HEK293 (cell line): ENCODE results near the gene ITGB6.

ENCODE experiments used
- CTCF ChIA-PET: fragments of 350-600 bp; formaldehyde crosslinking; extraction: SDS; loops from one replicate; lab custom pipeline; 2021; ENCODE audit warnings: antibody characterized with exemption; lab: Yijun Ruan, JAX
- POLR2A ChIA-PET: fragments of 300-600 bp; formaldehyde crosslinking; extraction: SDS; loops from one replicate; lab custom pipeline; 2020; ENCODE audit warnings: antibody characterized with exemption, inconsistent platforms; lab: Yijun Ruan, JAX
- H3K27ac ChIP-seq: fragments of 200-500 bp; sonication (Bioruptor generic); 2 replicates; pipeline ENCODE4 v1.5.1; 2014; ENCODE audit warnings: low read depth, low read length, control low read depth, inconsistent platforms; ENCODE audit errors: extremely low read depth
- H3K36me3 ChIP-seq, 2 experiments: fragments of 200-500 bp in 1 of 2; sonication (Bioruptor generic) in 1 of 2; 1 replicate in 1 of 2; 2 replicates in 1 of 2; pipeline ENCODE4 v1.5.1; 2014 to 2017; ENCODE audit warnings: inconsistent platforms in 2 of 2, low read length in 2 of 2; ENCODE audit not compliant: control insufficient read depth in 2 of 2, insufficient read depth in 1 of 2
- H3K4me1 ChIP-seq: fragments of 200-500 bp; sonication (Bioruptor generic); 2 replicates; pipeline ENCODE4 v1.5.1; 2014; ENCODE audit warnings: mild to moderate bottlenecking, low read length, inconsistent platforms; ENCODE audit not compliant: control insufficient read depth, insufficient read depth
- H3K4me3 ChIP-seq: 2 replicates; pipeline ENCODE4 v1.5.1; 2011; ENCODE audit warnings: low read depth, mild to moderate bottlenecking, control low read depth, low read length, moderate library complexity
- H3K9me3 ChIP-seq: fragments of 200-500 bp; sonication (Bioruptor generic); 2 replicates; pipeline ENCODE4 v1.5.1; 2014; ENCODE audit warnings: low read depth, low read length, inconsistent platforms; ENCODE audit not compliant: control insufficient read depth, insufficient read depth
- AEBP2 ChIP-seq: fragments of 450-650 bp; formaldehyde crosslinking; IDR thresholded peaks from 2 replicates; pipeline ENCODE4 v1.5.1; 2016; ENCODE audit warnings: missing biosample characterization, missing genetic modification characterization, borderline replicate concordance
- EGR2 ChIP-seq: fragments of 450-650 bp; formaldehyde crosslinking; IDR thresholded peaks from 2 replicates; pipeline ENCODE4 v1.5.1; 2016; ENCODE audit warnings: low read depth, missing biosample characterization, missing genetic modification characterization
- HOXD13 ChIP-seq: sonication (generic); formaldehyde crosslinking; IDR thresholded peaks from 2 replicates; pipeline ENCODE4 v1.8.0; 2022; ENCODE audit warnings: missing genetic modification reagents, borderline replicate concordance
- KLF8 ChIP-seq: fragments of 450-650 bp; formaldehyde crosslinking; IDR thresholded peaks from 2 replicates; pipeline ENCODE4 v1.5.1; 2016; ENCODE audit warnings: missing biosample characterization, missing genetic modification characterization
- PRDM1 ChIP-seq: fragments of 450-650 bp; formaldehyde crosslinking; IDR thresholded peaks from 2 replicates; pipeline ENCODE4; 2016; ENCODE audit warnings: missing biosample characterization, missing genetic modification characterization
- PRDM4 ChIP-seq: fragments of 450-650 bp; formaldehyde crosslinking; IDR thresholded peaks from 2 replicates; pipeline ENCODE4 v1.5.1; 2017; ENCODE audit warnings: missing biosample characterization, missing genetic modification characterization
- REPIN1 ChIP-seq: fragments of 450-650 bp; formaldehyde crosslinking; IDR thresholded peaks from 2 replicates; pipeline ENCODE4 v1.5.1; 2017; ENCODE audit warnings: missing biosample characterization, missing genetic modification characterization, low read depth
- SCRT1 ChIP-seq: fragments of 450-650 bp; formaldehyde crosslinking; IDR thresholded peaks from 2 replicates; pipeline ENCODE4 v1.5.1; 2016; ENCODE audit warnings: missing biosample characterization, missing genetic modification characterization, borderline replicate concordance
- SCRT2 ChIP-seq: fragments of 450-650 bp; formaldehyde crosslinking; IDR thresholded peaks from 2 replicates; pipeline ENCODE4 v1.5.1; 2016; ENCODE audit warnings: missing biosample characterization, missing genetic modification characterization
- TCF7L2 ChIP-seq: IDR thresholded peaks from 2 replicates; pipeline ENCODE4 v1.6.1; 2011; ENCODE audit warnings: low read depth, mild to moderate bottlenecking, inconsistent platforms, low read length, moderate library complexity, borderline replicate concordance
- ZBTB1 ChIP-seq: fragments of 450-650 bp; formaldehyde crosslinking; IDR thresholded peaks from 2 replicates; pipeline ENCODE4 v1.5.1; 2016; ENCODE audit warnings: missing biosample characterization, missing genetic modification characterization
- ZBTB17 ChIP-seq: fragments of 450-650 bp; formaldehyde crosslinking; IDR thresholded peaks from 2 replicates; pipeline ENCODE4 v1.5.1; 2016; ENCODE audit warnings: missing biosample characterization, missing genetic modification characterization
- ZNF114 ChIP-seq: fragments of 450-650 bp; formaldehyde crosslinking; IDR thresholded peaks from 2 replicates; pipeline ENCODE4 v1.5.0; 2017; ENCODE audit warnings: missing biosample characterization, missing genetic modification characterization
- ZNF155 ChIP-seq: fragments of 450-650 bp; formaldehyde crosslinking; IDR thresholded peaks from 2 replicates; pipeline ENCODE4 v1.5.1; 2016; ENCODE audit warnings: missing biosample characterization, missing genetic modification characterization
- ZNF169 ChIP-seq: fragments of 450-650 bp; formaldehyde crosslinking; IDR thresholded peaks from 2 replicates; pipeline ENCODE4 v1.5.1; 2016; ENCODE audit warnings: missing biosample characterization, missing genetic modification characterization
- ZNF211 ChIP-seq: fragments of 450-650 bp; formaldehyde crosslinking; IDR thresholded peaks from 2 replicates; pipeline ENCODE4 v1.5.1; 2016; ENCODE audit warnings: low read depth, missing biosample characterization, missing genetic modification characterization
- ZNF510 ChIP-seq: fragments of 450-650 bp; formaldehyde crosslinking; IDR thresholded peaks from 2 replicates; pipeline ENCODE4 v1.5.1; 2018; ENCODE audit warnings: mild to moderate bottlenecking, missing genetic modification characterization, missing biosample characterization; ENCODE audit not compliant: insufficient replicate concordance
- ZNF513 ChIP-seq: fragments of 450-650 bp; IDR thresholded peaks from 2 replicates; pipeline ENCODE4 v1.5.1; 2018; ENCODE audit warnings: missing biosample characterization, missing genetic modification characterization
- ZNF560 ChIP-seq: fragments of 450-650 bp; formaldehyde crosslinking; IDR thresholded peaks from 2 replicates; pipeline ENCODE4 v1.5.1; 2017; ENCODE audit warnings: missing biosample characterization, missing genetic modification characterization, borderline replicate concordance
- ZNF660 ChIP-seq: fragments of 450-650 bp; IDR thresholded peaks from 2 replicates; pipeline ENCODE4 v1.5.1; 2018; ENCODE audit warnings: missing biosample characterization, mild to moderate bottlenecking, missing genetic modification characterization
- ZNF664 ChIP-seq: fragments of 450-650 bp; formaldehyde crosslinking; IDR thresholded peaks from 2 replicates; pipeline ENCODE4 v1.5.1; 2016; ENCODE audit warnings: missing biosample characterization, missing genetic modification characterization
- ZNF707 ChIP-seq: fragments of 450-650 bp; formaldehyde crosslinking; IDR thresholded peaks from 2 replicates; pipeline ENCODE4 v1.5.1; 2016; ENCODE audit warnings: missing biosample characterization, missing genetic modification characterization
- ZNF76 ChIP-seq: fragments of 450-650 bp; formaldehyde crosslinking; IDR thresholded peaks from 2 replicates; pipeline ENCODE4; 2016; ENCODE audit warnings: low read depth, missing biosample characterization, missing genetic modification characterization, borderline replicate concordance
- ZNF843 ChIP-seq: fragments of 450-650 bp; formaldehyde crosslinking; IDR thresholded peaks from 2 replicates; pipeline ENCODE4 v1.5.1; 2016; ENCODE audit warnings: missing biosample characterization, missing genetic modification characterization
- ZSCAN30 ChIP-seq: fragments of 450-650 bp; IDR thresholded peaks from 2 replicates; pipeline ENCODE4 v1.5.1; 2018; ENCODE audit warnings: missing biosample characterization, mild to moderate bottlenecking, missing genetic modification characterization, moderate library complexity
- TF ChIP-seq, protein P1 (sequence below): fragments of 450-650 bp; formaldehyde crosslinking; IDR thresholded peaks from 2 replicates; pipeline ENCODE4 v1.5.1; 2016; ENCODE audit warnings: missing biosample characterization, missing genetic modification characterization, low read depth

Gene ITGB6

DNA sequence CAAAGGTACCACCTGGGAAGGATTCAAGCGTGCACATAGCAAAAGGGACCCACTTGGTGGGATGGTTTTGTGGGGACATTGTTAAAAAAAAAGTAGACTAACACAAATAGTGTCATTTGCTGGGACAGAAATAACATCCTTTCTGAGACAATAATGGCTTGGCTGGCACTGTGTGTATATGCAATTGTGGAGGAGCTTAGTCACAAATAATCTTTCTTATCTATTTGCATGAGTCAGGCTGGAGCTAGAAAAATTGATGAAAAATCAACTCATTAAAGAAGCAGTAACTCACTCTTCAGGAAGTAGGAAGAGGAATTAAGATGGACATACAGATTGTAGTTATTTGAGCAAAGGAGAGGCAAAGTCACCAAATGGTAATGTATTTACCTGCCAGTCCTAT, 29.5 kb upstream of the ITGB6 start:
- ChIA-PET CTCF (interaction anchor here (0.6 to 2.2 kb wide), 2 partner anchors 22 to 163 kb away, joined by 4 to 19 read pairs; no protein-coding TSS in a partner anchor), POLR2A (no interaction called here)
- Histone ChIP-seq H3K9me3 (no peaks in the 10 kb centered on the region), H3K36me3 (no peaks in the 10 kb centered on the region), H3K4me1 (peaks cover 2% of the 10 kb centered on the region; the same call in 1 of the 2 replicates), H3K27ac (no peak overlapping the region), H3K4me3 (no peak overlapping the region)
- TF ChIP-seq SCRT2 (tag by site-specific recombination) (no peak), ZNF76 (tag by site-specific recombination) (no peak), SCRT1 (no peak), ZNF513 (tag by site-specific recombination) (no peak), ZBTB1 (no peak), ZNF169 (tag by site-specific recombination) (no peak), ZSCAN30 (tag by site-specific recombination) (no peak), ZNF660 (tag by site-specific recombination) (no peak), ZNF155 (tag by site-specific recombination) (no peak), ZNF114 (no peak), KLF8 (no peak), HOXD13 (CRISPR knock-in tag) (no peak), ZBTB17 (tag by site-specific recombination) (no peak), ZNF664 (tag by site-specific recombination) (no peak), REPIN1 (tag by site-specific recombination) (no peak)
- TF ChIP-seq, protein P1, sequence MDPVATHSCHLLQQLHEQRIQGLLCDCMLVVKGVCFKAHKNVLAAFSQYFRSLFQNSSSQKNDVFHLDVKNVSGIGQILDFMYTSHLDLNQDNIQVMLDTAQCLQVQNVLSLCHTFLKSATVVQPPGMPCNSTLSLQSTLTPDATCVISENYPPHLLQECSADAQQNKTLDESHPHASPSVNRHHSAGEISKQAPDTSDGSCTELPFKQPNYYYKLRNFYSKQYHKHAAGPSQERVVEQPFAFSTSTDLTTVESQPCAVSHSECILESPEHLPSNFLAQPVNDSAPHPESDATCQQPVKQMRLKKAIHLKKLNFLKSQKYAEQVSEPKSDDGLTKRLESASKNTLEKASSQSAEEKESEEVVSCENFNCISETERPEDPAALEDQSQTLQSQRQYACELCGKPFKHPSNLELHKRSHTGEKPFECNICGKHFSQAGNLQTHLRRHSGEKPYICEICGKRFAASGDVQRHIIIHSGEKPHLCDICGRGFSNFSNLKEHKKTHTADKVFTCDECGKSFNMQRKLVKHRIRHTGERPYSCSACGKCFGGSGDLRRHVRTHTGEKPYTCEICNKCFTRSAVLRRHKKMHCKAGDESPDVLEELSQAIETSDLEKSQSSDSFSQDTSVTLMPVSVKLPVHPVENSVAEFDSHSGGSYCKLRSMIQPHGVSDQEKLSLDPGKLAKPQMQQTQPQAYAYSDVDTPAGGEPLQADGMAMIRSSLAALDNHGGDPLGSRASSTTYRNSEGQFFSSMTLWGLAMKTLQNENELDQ (tag by site-specific recombination), result no peak

DNA sequence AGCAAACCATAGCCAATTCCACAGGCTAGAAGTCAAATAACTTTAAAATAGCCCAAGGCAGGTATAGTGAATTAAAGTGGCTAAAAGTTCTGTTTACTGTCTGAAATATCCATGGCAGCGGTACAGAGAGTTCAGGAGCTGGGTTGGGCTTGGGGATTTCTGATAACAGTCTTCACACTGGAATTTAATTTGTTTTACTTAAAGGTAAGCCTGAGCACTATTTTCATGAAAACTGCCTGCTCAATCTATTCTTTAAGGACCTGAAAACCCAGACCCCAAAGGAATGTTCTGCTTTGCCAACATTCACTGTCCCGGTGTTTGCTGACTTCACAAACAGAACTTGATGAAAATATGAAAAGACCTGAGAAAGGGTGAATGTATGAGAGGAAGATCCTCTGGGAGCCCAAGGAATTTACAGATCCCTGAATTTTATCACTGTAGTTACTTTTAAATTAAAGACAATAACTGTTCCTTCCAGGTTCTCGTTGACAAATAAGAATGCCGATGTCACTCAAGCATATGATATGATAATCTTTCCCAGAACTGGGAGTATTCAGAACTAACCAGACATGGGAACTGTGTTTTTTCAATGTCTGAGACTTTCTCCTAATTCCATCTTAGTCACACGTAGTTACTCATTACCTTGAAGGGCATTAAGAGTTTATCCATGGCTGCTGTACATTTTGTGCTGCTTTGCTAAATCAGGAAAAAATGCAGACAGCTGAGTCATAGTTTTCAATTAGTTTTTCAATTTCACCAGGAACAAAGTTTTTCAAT, 28.3 kb upstream of the ITGB6 start:
- Histone ChIP-seq H3K4me3 (no peak overlapping the region), H3K36me3 (no peaks in the 10 kb centered on the region), H3K4me1 (peaks cover 5% of the 10 kb centered on the region), H3K27ac (no peak overlapping the region), H3K9me3 (no peaks in the 10 kb centered on the region)
- no peak for TF ChIP-seq EGR2 (tag by site-specific recombination)
- no peak for TF ChIP-seq PRDM1 (tag by site-specific recombination)
- no peak for TF ChIP-seq AEBP2 (tag by site-specific recombination)
- no peak for TF ChIP-seq ZNF560 (tag by site-specific recombination)
- TF ChIP-seq ZNF211 (tag by site-specific recombination), result no peak
- TF ChIP-seq ZBTB17 (tag by site-specific recombination), result no peak
- TF ChIP-seq ZNF510 (tag by site-specific recombination), result no peak
- no peak for TF ChIP-seq ZNF843
- TF ChIP-seq TCF7L2, result no peak
- TF ChIP-seq ZNF707, result no peak
- TF ChIP-seq PRDM4 (tag by site-specific recombination), result no peak
- ChIA-PET POLR2A (interaction anchor here (1.0 to 1.5 kb wide), 2 partner anchors 9 to 18 kb away, joined by 3 read pairs; no protein-coding TSS in a partner anchor), CTCF (interaction anchor here (0.6 to 0.8 kb wide), 2 partner anchors 18 to 119 kb away, joined by 3 to 4 read pairs; no protein-coding TSS in a partner anchor)
